ENCODE results near the gene C1orf87. TPM values are rescaled to one million over a fixed set of nuclear protein-coding genes. Genes with fewer than 3 reads are reported as not detected.

Gene C1orf87
- total RNA-seq, 1 experiment from 2014 or later: not detected

DNA sequence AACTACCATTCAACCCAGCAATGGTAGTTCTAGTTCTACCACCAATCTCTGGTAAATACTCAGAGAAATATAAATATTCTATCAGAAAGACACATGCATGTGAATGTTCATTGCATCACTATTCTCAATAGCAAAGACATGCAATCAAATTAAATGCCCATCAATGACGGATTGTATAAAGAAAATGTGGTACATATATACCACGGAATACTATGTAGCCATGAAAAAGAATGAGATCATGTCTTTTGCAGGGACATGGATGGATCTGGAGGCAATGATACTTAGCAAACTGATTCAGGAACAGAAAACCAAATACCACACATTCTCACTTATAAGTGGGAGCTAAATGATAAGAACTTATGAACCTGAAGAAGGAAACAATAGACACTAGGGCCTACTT, 37.5 kb upstream of the C1orf87 start:
- Mint-ChIP-seq H3K27ac (ENCODE audit: unreplicated experiment) (no peak overlapping the region), H3K36me3 (ENCODE audit: insufficient read depth, unreplicated experiment) (no peaks in the 10 kb centered on the region), H3K4me1 (ENCODE audit: low read depth, unreplicated experiment) (no peaks in the 10 kb centered on the region), H3K9me3 (ENCODE audit: unreplicated experiment) (no peaks in the 10 kb centered on the region), H3K4me3 (ENCODE audit: unreplicated experiment) (no peak overlapping the region), H3K27me3 (ENCODE audit: insufficient read depth, unreplicated experiment) (peaks cover 9% of the 10 kb centered on the region)
- DNase-seq: no peak
- intact Hi-C loops (cut with micrococcal nuclease; ENCODE audit: unreplicated experiment): no loop called here
- CTCF ChIA-PET: no interaction called here
- no peak overlapping the region for H3K4me3 ChIP-seq (ENCODE audit: low read depth, low read length)
- H3K27me3 ChIP-seq (replicated peaks; ENCODE audit: control insufficient read depth, insufficient read depth, low read length): no peaks in the 10 kb centered on the region
- TF ChIP-seq, protein P1, sequence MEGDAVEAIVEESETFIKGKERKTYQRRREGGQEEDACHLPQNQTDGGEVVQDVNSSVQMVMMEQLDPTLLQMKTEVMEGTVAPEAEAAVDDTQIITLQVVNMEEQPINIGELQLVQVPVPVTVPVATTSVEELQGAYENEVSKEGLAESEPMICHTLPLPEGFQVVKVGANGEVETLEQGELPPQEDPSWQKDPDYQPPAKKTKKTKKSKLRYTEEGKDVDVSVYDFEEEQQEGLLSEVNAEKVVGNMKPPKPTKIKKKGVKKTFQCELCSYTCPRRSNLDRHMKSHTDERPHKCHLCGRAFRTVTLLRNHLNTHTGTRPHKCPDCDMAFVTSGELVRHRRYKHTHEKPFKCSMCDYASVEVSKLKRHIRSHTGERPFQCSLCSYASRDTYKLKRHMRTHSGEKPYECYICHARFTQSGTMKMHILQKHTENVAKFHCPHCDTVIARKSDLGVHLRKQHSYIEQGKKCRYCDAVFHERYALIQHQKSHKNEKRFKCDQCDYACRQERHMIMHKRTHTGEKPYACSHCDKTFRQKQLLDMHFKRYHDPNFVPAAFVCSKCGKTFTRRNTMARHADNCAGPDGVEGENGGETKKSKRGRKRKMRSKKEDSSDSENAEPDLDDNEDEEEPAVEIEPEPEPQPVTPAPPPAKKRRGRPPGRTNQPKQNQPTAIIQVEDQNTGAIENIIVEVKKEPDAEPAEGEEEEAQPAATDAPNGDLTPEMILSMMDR (IDR thresholded peaks at IDR 0.05; ENCODE audit: insufficient read depth in 1 of 2, low read depth in 1 of 2, low read length in 1 of 2, severe bottlenecking in 1 of 2, unreplicated experiment in 1 of 2): no peak
- H3K9me3 ChIP-seq: no peaks in the 10 kb centered on the region
- no peaks in the 10 kb centered on the region for H3K4me1 ChIP-seq
- no TSS peak for BruUV-seq (replicated peaks)
- H3K36me3 ChIP-seq (ENCODE audit: control insufficient read depth, insufficient read depth, low read length): no peaks in the 10 kb centered on the region
- POLR2A ChIA-PET: no interaction called here

DNA sequence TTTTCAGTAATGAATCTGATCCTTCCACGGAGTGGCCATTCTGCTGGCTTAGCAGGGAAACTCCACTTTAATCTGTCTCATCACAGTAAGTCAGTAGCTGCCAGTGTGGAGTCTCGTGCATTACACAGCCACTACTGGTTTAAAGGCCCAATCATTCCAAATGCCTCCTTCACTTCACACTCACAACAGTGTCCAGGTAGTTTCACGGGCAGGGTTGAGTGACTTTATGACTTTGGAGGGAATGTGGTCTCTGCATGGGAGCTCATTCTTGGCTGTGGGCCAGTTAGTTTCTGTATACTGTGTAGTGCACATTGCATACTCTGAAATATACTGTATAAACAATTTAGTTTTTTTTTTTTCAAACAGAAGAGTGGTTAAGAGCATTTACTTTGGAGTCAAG, 34.6 kb upstream of the C1orf87 start:
- DNase-seq: no peak
- TF ChIP-seq, protein P1 (IDR thresholded peaks at IDR 0.05; ENCODE audit: insufficient read depth in 1 of 2, low read depth in 1 of 2, low read length in 1 of 2, severe bottlenecking in 1 of 2, unreplicated experiment in 1 of 2): no peak
- no TSS peak for BruUV-seq (replicated peaks)
- H3K36me3 ChIP-seq (ENCODE audit: control insufficient read depth, insufficient read depth, low read length): no peaks in the 10 kb centered on the region
- Mint-ChIP-seq H3K36me3 (ENCODE audit: insufficient read depth, unreplicated experiment) (no peaks in the 10 kb centered on the region), H3K27me3 (ENCODE audit: insufficient read depth, unreplicated experiment) (peaks cover 14% of the 10 kb centered on the region), H3K9me3 (ENCODE audit: unreplicated experiment) (no peaks in the 10 kb centered on the region), H3K4me3 (ENCODE audit: unreplicated experiment) (no peak overlapping the region), H3K27ac (ENCODE audit: unreplicated experiment) (no peak overlapping the region), H3K4me1 (ENCODE audit: low read depth, unreplicated experiment) (no peaks in the 10 kb centered on the region)
- H3K4me3 ChIP-seq (ENCODE audit: low read depth, low read length): no peak overlapping the region
- no peaks in the 10 kb centered on the region for H3K27me3 ChIP-seq (replicated peaks; ENCODE audit: control insufficient read depth, insufficient read depth, low read length)
- no peaks in the 10 kb centered on the region for H3K9me3 ChIP-seq
- CTCF ChIA-PET: no interaction called here
- H3K4me1 ChIP-seq: no peaks in the 10 kb centered on the region
- POLR2A ChIA-PET: no interaction called here
- intact Hi-C loops (cut with micrococcal nuclease; ENCODE audit: unreplicated experiment): no loop called here

- Histone ChIP-seq H3K4me3 (ENCODE audit: low read depth, low read length) (no peak overlapping the region), H3K27me3 (replicated peaks; ENCODE audit: control insufficient read depth, insufficient read depth, low read length) (no peaks in the 10 kb centered on the region), H3K9me3 (no peaks in the 10 kb centered on the region), H3K4me1 (no peaks in the 10 kb centered on the region), H3K36me3 (ENCODE audit: control insufficient read depth, insufficient read depth, low read length) (no peaks in the 10 kb centered on the region)
- no peak overlapping the region for H3K27ac Mint-ChIP-seq (ENCODE audit: unreplicated experiment)
- H3K9me3 Mint-ChIP-seq (ENCODE audit: unreplicated experiment): no peaks in the 10 kb centered on the region
- no peak for DNase-seq
- ChIA-PET CTCF (no interaction called here), POLR2A (no interaction called here)
- intact Hi-C loops (cut with micrococcal nuclease; ENCODE audit: unreplicated experiment): no loop called here
- no peak overlapping the region for H3K4me3 Mint-ChIP-seq (ENCODE audit: unreplicated experiment)
- peaks cover 8% of the 10 kb centered on the region for H3K27me3 Mint-ChIP-seq (ENCODE audit: insufficient read depth, unreplicated experiment)
- TF ChIP-seq, protein P1 (IDR thresholded peaks at IDR 0.05; ENCODE audit: insufficient read depth in 1 of 2, low read depth in 1 of 2, low read length in 1 of 2, severe bottlenecking in 1 of 2, unreplicated experiment in 1 of 2): no peak
- H3K36me3 Mint-ChIP-seq (ENCODE audit: insufficient read depth, unreplicated experiment): no peaks in the 10 kb centered on the region
- no TSS peak for BruUV-seq (replicated peaks)
- H3K4me1 Mint-ChIP-seq (ENCODE audit: low read depth, unreplicated experiment): no peaks in the 10 kb centered on the region
Measured at GRCh38 chr1:60103186-60103585, 29.6 kb upstream of the C1orf87 start.

Measured in Caco-2 (cell line).